ENCODE results near the gene DMRTC2. TPM values are rescaled to one million over a fixed set of nuclear protein-coding genes. Genes with fewer than 3 reads are reported as not detected.

Gene DMRTC2
- total and polyA plus RNA-seq, 2 of the 13 experiments (the other 11 are each of a cell fraction or from before 2014, with no cell fraction given): not detected

GRCh38 chr19:41887711-41888382 lies 43.0 kb downstream of the DMRTC2 start (continued):
- TF ChIP-seq ZNF18 (CRISPR knock-in tag; IDR thresholded peaks at IDR 0.05; ENCODE audit: insufficient replicate concordance) (peak; percentile 80), GATAD2A (CRISPR knock-in tag; IDR thresholded peaks at IDR 0.05) (peak; percentile 81), ZNF543 (CRISPR knock-in tag; IDR thresholded peaks at IDR 0.05) (peak; percentile 86; the same call in 1 of the 2 replicates), KLF11 (CRISPR knock-in tag; IDR thresholded peaks at IDR 0.05) (no peak; the same call in 1 of the 2 replicates), ETV5 (CRISPR knock-in tag; IDR thresholded peaks at IDR 0.05; ENCODE audit: borderline replicate concordance) (peak; percentile 78; the same call in 1 of the 2 replicates), PRDM10 (CRISPR knock-in tag; IDR thresholded peaks at IDR 0.05; ENCODE audit: low read depth) (peak; percentile 73; the same call in 1 of the 2 replicates), ZNF354B (CRISPR knock-in tag; IDR thresholded peaks at IDR 0.05) (no peak), KIAA2018 (CRISPR knock-in tag; IDR thresholded peaks at IDR 0.05; ENCODE audit: borderline replicate concordance) (no peak), LRRFIP1 (CRISPR knock-in tag; conservative IDR thresholded peaks at IDR 0.05) (no peak), ZNF768 (CRISPR knock-in tag; IDR thresholded peaks at IDR 0.05) (no peak), ZMYM4 (CRISPR knock-in tag; IDR thresholded peaks at IDR 0.05) (no peak), ATF7-NPFF (CRISPR knock-in tag; IDR thresholded peaks at IDR 0.05; ENCODE audit: low read depth) (no peak), ZFX (CRISPR knock-in tag; IDR thresholded peaks at IDR 0.05; ENCODE audit: low read depth) (peak; percentile 67)
